H1 (cell line): Measurements from ENCODE around the gene NDUFA3. TPM values are rescaled to one million over a fixed set of nuclear protein-coding genes. Genes with fewer than 3 reads are reported as not detected.

Source experiments
- BCL11A ChIP-seq, 2 experiments: IDR thresholded peaks; one replicate each; pipeline ENCODE4 v1.6.1; 2011; ENCODE audit warnings: low read depth in 2 of 2, low read length in 2 of 2, mild to moderate bottlenecking in 2 of 2
- BRCA1 ChIP-seq: IDR thresholded peaks from 2 replicates; pipeline ENCODE4 v1.6.1; 2012; ENCODE audit warnings: low read depth, low read length, improper control_type of control experiment
- CHD2 ChIP-seq: IDR thresholded peaks from 2 replicates; pipeline ENCODE4 v1.6.1; 2012; ENCODE audit warnings: low read length, improper control_type of control experiment
- FOSL1 ChIP-seq: IDR thresholded peaks from 2 replicates; pipeline ENCODE4 v1.6.1; 2011; ENCODE audit warnings: mild to moderate bottlenecking, low read depth, low read length, moderate library complexity; ENCODE audit not compliant: insufficient read depth
- NANOG ChIP-seq: IDR thresholded peaks from 2 replicates; pipeline ENCODE4 v1.6.1; 2011; ENCODE audit warnings: low read length, low read depth, mild to moderate bottlenecking, inconsistent platforms; ENCODE audit not compliant: insufficient read depth, poor library complexity, severe bottlenecking
- POLR2AphosphoS5 ChIP-seq: IDR thresholded peaks from 2 replicates; pipeline ENCODE4 v1.6.1; 2011; ENCODE audit warnings: low read depth, low read length
- POU5F1 ChIP-seq: IDR thresholded peaks from 2 replicates; pipeline ENCODE4 v1.6.1; 2011; ENCODE audit warnings: low read depth, mild to moderate bottlenecking, low read length, moderate library complexity
- SP2 ChIP-seq: IDR thresholded peaks from 2 replicates; pipeline ENCODE4 v1.6.1; 2012; ENCODE audit warnings: mild to moderate bottlenecking, low read length, inconsistent platforms
- TBP ChIP-seq: IDR thresholded peaks from 2 replicates; pipeline ENCODE4 v1.6.1; 2011; ENCODE audit warnings: low read depth, low read length, improper control_type of control experiment
- polyA plus RNA-seq, 7 experiments: library from polyadenylated mRNA; depleted of rRNA in 3 of 7; stranded (reverse) in 5 of 7; unstranded in 2 of 7; fragments of >200 nt in 5 of 7; fragments of 200-250 nt in 2 of 7; gene quantifications; 1 replicate in 5 of 7; 2 replicates in 1 of 7; 4 replicates in 1 of 7; pipeline versions ENCODE4 v1.2.1 to v1.2.3, GENCODE V29; 2011 to 2013; ENCODE audit warnings: missing spikeins in 2 of 7, mixed read lengths in 2 of 7
- total RNA-seq: library from RNA; stranded (reverse); fragmentation: NEBNext Ultra II Directional; extraction: Animal tissue kit (Norgen Biotek cat#: 25700); gene quantifications from 2 replicates; pipeline ENCODE4 v1.2.1, GENCODE V29; 2021
- TF ChIP-seq, protein P1 (sequence below): fragments of 300-600 bp; sonication (generic); IDR thresholded peaks from 2 replicates; pipeline ENCODE4 v1.7.1; 2012; ENCODE audit warnings: low read length, moderate library complexity, mild to moderate bottlenecking, inconsistent platforms; ENCODE audit not compliant: insufficient replicate concordance

The NDUFA3 gene
- total and polyA plus RNA-seq, 2 of the 8 experiments (the other 6 are each of a cell fraction or from before 2014, with no cell fraction given) = 175 to 208 TPM

DNA sequence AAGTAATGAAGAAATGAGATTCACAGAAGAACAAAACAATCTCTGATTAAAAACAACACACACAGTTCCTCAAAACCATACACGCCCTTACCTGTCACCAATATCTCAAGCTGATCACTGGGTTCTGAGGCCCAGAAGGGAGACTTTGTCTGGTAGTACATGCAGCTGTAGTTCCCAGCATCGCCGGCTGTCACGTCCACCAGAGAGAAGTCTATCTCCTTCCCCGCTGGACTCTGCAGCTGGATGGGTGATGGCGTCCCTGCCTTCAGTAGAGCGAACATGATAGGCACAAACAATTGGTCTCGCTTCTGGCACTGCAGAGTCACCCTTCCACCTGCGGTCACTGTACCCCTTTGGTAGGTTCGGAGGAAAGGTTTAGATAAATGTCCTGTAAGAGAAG lies 28.8 kb upstream of the NDUFA3 start (continued):
- TF ChIP-seq CHD2 = no peak
- no peak for TF ChIP-seq BRCA1
- TF ChIP-seq, protein P1, sequence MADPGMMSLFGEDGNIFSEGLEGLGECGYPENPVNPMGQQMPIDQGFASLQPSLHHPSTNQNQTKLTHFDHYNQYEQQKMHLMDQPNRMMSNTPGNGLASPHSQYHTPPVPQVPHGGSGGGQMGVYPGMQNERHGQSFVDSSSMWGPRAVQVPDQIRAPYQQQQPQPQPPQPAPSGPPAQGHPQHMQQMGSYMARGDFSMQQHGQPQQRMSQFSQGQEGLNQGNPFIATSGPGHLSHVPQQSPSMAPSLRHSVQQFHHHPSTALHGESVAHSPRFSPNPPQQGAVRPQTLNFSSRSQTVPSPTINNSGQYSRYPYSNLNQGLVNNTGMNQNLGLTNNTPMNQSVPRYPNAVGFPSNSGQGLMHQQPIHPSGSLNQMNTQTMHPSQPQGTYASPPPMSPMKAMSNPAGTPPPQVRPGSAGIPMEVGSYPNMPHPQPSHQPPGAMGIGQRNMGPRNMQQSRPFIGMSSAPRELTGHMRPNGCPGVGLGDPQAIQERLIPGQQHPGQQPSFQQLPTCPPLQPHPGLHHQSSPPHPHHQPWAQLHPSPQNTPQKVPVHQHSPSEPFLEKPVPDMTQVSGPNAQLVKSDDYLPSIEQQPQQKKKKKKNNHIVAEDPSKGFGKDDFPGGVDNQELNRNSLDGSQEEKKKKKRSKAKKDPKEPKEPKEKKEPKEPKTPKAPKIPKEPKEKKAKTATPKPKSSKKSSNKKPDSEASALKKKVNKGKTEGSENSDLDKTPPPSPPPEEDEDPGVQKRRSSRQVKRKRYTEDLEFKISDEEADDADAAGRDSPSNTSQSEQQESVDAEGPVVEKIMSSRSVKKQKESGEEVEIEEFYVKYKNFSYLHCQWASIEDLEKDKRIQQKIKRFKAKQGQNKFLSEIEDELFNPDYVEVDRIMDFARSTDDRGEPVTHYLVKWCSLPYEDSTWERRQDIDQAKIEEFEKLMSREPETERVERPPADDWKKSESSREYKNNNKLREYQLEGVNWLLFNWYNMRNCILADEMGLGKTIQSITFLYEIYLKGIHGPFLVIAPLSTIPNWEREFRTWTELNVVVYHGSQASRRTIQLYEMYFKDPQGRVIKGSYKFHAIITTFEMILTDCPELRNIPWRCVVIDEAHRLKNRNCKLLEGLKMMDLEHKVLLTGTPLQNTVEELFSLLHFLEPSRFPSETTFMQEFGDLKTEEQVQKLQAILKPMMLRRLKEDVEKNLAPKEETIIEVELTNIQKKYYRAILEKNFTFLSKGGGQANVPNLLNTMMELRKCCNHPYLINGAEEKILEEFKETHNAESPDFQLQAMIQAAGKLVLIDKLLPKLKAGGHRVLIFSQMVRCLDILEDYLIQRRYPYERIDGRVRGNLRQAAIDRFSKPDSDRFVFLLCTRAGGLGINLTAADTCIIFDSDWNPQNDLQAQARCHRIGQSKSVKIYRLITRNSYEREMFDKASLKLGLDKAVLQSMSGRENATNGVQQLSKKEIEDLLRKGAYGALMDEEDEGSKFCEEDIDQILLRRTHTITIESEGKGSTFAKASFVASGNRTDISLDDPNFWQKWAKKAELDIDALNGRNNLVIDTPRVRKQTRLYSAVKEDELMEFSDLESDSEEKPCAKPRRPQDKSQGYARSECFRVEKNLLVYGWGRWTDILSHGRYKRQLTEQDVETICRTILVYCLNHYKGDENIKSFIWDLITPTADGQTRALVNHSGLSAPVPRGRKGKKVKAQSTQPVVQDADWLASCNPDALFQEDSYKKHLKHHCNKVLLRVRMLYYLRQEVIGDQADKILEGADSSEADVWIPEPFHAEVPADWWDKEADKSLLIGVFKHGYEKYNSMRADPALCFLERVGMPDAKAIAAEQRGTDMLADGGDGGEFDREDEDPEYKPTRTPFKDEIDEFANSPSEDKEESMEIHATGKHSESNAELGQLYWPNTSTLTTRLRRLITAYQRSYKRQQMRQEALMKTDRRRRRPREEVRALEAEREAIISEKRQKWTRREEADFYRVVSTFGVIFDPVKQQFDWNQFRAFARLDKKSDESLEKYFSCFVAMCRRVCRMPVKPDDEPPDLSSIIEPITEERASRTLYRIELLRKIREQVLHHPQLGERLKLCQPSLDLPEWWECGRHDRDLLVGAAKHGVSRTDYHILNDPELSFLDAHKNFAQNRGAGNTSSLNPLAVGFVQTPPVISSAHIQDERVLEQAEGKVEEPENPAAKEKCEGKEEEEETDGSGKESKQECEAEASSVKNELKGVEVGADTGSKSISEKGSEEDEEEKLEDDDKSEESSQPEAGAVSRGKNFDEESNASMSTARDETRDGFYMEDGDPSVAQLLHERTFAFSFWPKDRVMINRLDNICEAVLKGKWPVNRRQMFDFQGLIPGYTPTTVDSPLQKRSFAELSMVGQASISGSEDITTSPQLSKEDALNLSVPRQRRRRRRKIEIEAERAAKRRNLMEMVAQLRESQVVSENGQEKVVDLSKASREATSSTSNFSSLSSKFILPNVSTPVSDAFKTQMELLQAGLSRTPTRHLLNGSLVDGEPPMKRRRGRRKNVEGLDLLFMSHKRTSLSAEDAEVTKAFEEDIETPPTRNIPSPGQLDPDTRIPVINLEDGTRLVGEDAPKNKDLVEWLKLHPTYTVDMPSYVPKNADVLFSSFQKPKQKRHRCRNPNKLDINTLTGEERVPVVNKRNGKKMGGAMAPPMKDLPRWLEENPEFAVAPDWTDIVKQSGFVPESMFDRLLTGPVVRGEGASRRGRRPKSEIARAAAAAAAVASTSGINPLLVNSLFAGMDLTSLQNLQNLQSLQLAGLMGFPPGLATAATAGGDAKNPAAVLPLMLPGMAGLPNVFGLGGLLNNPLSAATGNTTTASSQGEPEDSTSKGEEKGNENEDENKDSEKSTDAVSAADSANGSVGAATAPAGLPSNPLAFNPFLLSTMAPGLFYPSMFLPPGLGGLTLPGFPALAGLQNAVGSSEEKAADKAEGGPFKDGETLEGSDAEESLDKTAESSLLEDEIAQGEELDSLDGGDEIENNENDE = no peak
- no peak for TF ChIP-seq BCL11A (IDR thresholded peaks at IDR 0.05; ENCODE audit: low read depth in 2 of 2, low read length in 2 of 2)
- TF ChIP-seq NANOG = no peak
- no peak for TF ChIP-seq TBP
- TF ChIP-seq POLR2AphosphoS5 = no peak
- no peak for TF ChIP-seq POU5F1
- TF ChIP-seq SP2 = no peak
- no peak for TF ChIP-seq FOSL1
